ENCODE measurements around the gene ANKMY1.

- no peak for TF ChIP-seq CTCF (IDR thresholded peaks at IDR 0.05)
- TF ChIP-seq POLR2A (IDR thresholded peaks at IDR 0.05): no peak
These were observed 88.5 kb downstream of the ANKMY1 start for GRCh38 chr2:240469239-240469636.
